PFSK-1 (cell line): Measurements from ENCODE around the gene HTT.

Experiments used
- POLR2AphosphoS5 ChIP-seq: IDR thresholded peaks from 2 replicates; pipeline ENCODE4 v1.6.1; 2012; ENCODE audit warnings: low read depth, mild to moderate bottlenecking, control low read depth, low read length, moderate library complexity
- SIN3A ChIP-seq: IDR thresholded peaks from 2 replicates; pipeline ENCODE4 v1.6.1; 2012; ENCODE audit warnings: mild to moderate bottlenecking, low read length, moderate library complexity, borderline replicate concordance; ENCODE audit not compliant: insufficient read depth

GRCh38 chr4:3030566-3031356 is 43.7 kb upstream of the HTT start:
- no peak for TF ChIP-seq SIN3A
- no peak for TF ChIP-seq POLR2AphosphoS5
